ENCODE data around the gene TMEM132D. TPM values are rescaled to one million over a fixed set of nuclear protein-coding genes. Genes with fewer than 3 reads are reported as not detected.

The TMEM132D gene
- total and polyA plus RNA-seq, 4 donors, result 0.01 to 0.14 (median 0.08) TPM

- WGBS, result 85% methylated on average over 17 of the region's 17 CpGs
- no peak for TF ChIP-seq YY1 (IDR thresholded peaks at IDR 0.05)
- TF ChIP-seq ZBTB33 (IDR thresholded peaks at IDR 0.05), result no peak
- TF ChIP-seq FOXA2 (IDR thresholded peaks at IDR 0.05), result no peak
- TF ChIP-seq GABPA (IDR thresholded peaks at IDR 0.05 in 1 of 2, conservative IDR thresholded peaks at IDR 0.05 in 1 of 2), result no peak
- TF ChIP-seq NR2F2 (IDR thresholded peaks at IDR 0.05), result no peak
- TF ChIP-seq MAX (IDR thresholded peaks at IDR 0.05), result no peak
- no peak for TF ChIP-seq FOXA1 (IDR thresholded peaks at IDR 0.05)
- TF ChIP-seq HNF4G (IDR thresholded peaks at IDR 0.05), result no peak
- no peak for TF ChIP-seq SP1 (IDR thresholded peaks at IDR 0.05)
- TF ChIP-seq ATF3 (IDR thresholded peaks at IDR 0.05), result no peak
- TF ChIP-seq TAF1 (conservative IDR thresholded peaks at IDR 0.05), result no peak
- TF ChIP-seq REST (IDR thresholded peaks at IDR 0.05), result no peak
- no peak for TF ChIP-seq EGR1 (IDR thresholded peaks at IDR 0.05; ENCODE audit: low read depth in 2 of 2)
- no peak for TF ChIP-seq RAD21 (IDR thresholded peaks at IDR 0.05)
- no peak for TF ChIP-seq JUND (IDR thresholded peaks at IDR 0.05)
- TF ChIP-seq CTCF (IDR thresholded peaks at IDR 0.05; ENCODE audit: low read depth, low read length, missing input control), result no peak
- no peak for TF ChIP-seq HNF4A (conservative IDR thresholded peaks at IDR 0.05)
- no peak for TF ChIP-seq RXRA (IDR thresholded peaks at IDR 0.05)
- no peak overlapping the region for H3K9ac ChIP-seq (ENCODE audit: low read depth in 1 of 2, low read length in 2 of 2)
- no peaks in the 10 kb centered on the region for H3K4me1 ChIP-seq (ENCODE audit: control insufficient read depth in 4 of 4, insufficient read depth in 4 of 4, low read length in 3 of 4)
- H3K4me3 ChIP-seq (ENCODE audit: low read depth in 1 of 3, low read length in 3 of 3), result no peak overlapping the region
- H3K27me3 ChIP-seq (ENCODE audit: control insufficient read depth in 4 of 4, insufficient read depth in 4 of 4, low read length in 3 of 4), result peaks cover 0 to 4% (median 0%) of the 10 kb centered on the region in 4 donors
- DNase-seq (ENCODE audit: low spot score), result no peak
- H3K27ac ChIP-seq (ENCODE audit: low read depth in 1 of 2, low read length in 2 of 2), result no peak overlapping the region
- H3K9me3 ChIP-seq (ENCODE audit: control insufficient read depth in 4 of 4, low read length in 3 of 4), result peaks cover 0 to 6% (median under 1%) of the 10 kb centered on the region in 4 donors
- H3K36me3 ChIP-seq (ENCODE audit: control insufficient read depth in 4 of 4, insufficient read depth in 3 of 4, low read depth in 1 of 4, low read length in 3 of 4), result no peaks in the 10 kb centered on the region
Observed at GRCh38 chr12:129337413-129337812, 566.4 kb downstream of the TMEM132D start.

Measured in liver (tissue), 9 donors.